ENCODE results near the gene AZIN2. TPM values are rescaled to one million over a fixed set of nuclear protein-coding genes. Genes with fewer than 3 reads are reported as not detected.

The AZIN2 gene
- total and polyA plus RNA-seq, 4 donors, result 0.68 to 2.6 (median 0.74) TPM

- TF ChIP-seq YY1 (IDR thresholded peaks at IDR 0.05) (no peak), RAD21 (IDR thresholded peaks at IDR 0.05) (no peak), HNF4A (conservative IDR thresholded peaks at IDR 0.05) (no peak), NR2F2 (IDR thresholded peaks at IDR 0.05) (no peak)
- TF ChIP-seq, protein P1, sequence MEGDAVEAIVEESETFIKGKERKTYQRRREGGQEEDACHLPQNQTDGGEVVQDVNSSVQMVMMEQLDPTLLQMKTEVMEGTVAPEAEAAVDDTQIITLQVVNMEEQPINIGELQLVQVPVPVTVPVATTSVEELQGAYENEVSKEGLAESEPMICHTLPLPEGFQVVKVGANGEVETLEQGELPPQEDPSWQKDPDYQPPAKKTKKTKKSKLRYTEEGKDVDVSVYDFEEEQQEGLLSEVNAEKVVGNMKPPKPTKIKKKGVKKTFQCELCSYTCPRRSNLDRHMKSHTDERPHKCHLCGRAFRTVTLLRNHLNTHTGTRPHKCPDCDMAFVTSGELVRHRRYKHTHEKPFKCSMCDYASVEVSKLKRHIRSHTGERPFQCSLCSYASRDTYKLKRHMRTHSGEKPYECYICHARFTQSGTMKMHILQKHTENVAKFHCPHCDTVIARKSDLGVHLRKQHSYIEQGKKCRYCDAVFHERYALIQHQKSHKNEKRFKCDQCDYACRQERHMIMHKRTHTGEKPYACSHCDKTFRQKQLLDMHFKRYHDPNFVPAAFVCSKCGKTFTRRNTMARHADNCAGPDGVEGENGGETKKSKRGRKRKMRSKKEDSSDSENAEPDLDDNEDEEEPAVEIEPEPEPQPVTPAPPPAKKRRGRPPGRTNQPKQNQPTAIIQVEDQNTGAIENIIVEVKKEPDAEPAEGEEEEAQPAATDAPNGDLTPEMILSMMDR (IDR thresholded peaks at IDR 0.05; ENCODE audit: low read depth, low read length, missing input control), result no peak
Observed at GRCh38 chr1:33093004-33093403, 12.1 kb downstream of the AZIN2 start (continued).

DNA sequence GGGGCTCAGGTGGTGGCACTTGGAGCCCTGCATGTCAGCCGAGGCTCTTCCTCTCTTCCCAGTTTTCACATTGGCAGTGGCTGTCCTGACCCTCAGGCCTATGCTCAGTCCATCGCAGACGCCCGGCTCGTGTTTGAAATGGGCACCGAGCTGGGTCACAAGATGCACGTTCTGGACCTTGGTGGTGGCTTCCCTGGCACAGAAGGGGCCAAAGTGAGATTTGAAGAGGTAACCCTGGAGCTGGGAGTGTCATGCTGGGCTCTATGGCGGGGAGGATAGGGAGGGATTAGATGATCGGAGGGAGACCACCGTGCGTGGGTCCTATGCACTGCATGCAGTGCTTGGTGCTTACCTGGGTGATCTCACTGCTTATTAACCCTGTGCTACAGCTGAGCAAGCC is 13.5 kb downstream of the AZIN2 start:
- TF ChIP-seq FOXA1 (IDR thresholded peaks at IDR 0.05) (no peak), EGR1 (IDR thresholded peaks at IDR 0.05; ENCODE audit: low read depth in 2 of 2) (no peak)
- TF ChIP-seq, protein P2, sequence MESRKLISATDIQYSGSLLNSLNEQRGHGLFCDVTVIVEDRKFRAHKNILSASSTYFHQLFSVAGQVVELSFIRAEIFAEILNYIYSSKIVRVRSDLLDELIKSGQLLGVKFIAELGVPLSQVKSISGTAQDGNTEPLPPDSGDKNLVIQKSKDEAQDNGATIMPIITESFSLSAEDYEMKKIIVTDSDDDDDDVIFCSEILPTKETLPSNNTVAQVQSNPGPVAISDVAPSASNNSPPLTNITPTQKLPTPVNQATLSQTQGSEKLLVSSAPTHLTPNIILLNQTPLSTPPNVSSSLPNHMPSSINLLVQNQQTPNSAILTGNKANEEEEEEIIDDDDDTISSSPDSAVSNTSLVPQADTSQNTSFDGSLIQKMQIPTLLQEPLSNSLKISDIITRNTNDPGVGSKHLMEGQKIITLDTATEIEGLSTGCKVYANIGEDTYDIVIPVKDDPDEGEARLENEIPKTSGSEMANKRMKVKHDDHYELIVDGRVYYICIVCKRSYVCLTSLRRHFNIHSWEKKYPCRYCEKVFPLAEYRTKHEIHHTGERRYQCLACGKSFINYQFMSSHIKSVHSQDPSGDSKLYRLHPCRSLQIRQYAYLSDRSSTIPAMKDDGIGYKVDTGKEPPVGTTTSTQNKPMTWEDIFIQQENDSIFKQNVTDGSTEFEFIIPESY (IDR thresholded peaks at IDR 0.05), result no peak
- Histone ChIP-seq H3K36me3 (ENCODE audit: control insufficient read depth in 4 of 4, insufficient read depth in 3 of 4, low read depth in 1 of 4, low read length in 3 of 4) (peaks cover 0 to 2% (median 0%) of the 10 kb centered on the region in 4 donors), H3K4me3 (ENCODE audit: low read depth in 1 of 3, low read length in 3 of 3) (no peak overlapping the region), H3K4me1 (ENCODE audit: control insufficient read depth in 4 of 4, insufficient read depth in 4 of 4, low read length in 3 of 4) (peaks cover 0 to 3% (median under 1%) of the 10 kb centered on the region in 4 donors), H3K27me3 (ENCODE audit: control insufficient read depth in 4 of 4, insufficient read depth in 4 of 4, low read length in 3 of 4) (no peaks in the 10 kb centered on the region), H3K27ac (ENCODE audit: low read depth in 1 of 2, low read length in 2 of 2) (no peak overlapping the region), H3K9ac (ENCODE audit: low read depth in 1 of 2, low read length in 2 of 2) (no peak overlapping the region), H3K9me3 (ENCODE audit: control insufficient read depth in 4 of 4, low read length in 3 of 4) (no peaks in the 10 kb centered on the region)
- 91% methylated on average over 11 of the region's 11 CpGs for WGBS
- DNase-seq (ENCODE audit: low spot score), result no peak

DNA sequence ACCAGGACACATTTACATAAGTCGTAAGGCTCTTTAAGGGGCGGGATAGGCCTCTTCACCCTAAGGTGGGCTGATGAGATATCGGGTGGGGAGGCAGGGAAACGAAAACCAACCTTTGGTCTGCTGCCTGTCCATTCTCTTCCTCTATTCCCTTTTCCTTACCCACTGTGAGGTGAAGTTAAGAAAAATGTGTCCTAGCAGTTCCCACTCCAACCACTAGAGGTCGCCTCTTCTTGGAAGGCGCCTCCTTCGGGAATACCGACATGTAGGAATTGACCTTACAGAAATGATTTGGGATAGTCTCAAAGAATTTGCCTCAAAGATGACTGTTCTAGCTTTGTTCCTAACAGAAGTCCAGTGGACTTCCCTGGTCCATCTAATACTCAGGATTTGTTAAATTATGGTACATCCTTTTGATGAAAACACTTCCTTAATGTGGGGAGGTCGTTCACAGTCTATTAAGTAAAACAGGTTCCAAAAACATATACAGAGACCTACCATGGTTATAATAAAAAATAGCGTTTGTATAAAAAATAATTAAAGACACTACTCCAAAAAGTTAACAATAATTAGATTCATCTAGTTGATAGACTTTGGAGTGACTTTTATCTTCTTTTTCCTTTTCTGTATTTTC is 14.1 kb downstream of the AZIN2 start:
- H3K27me3 ChIP-seq (ENCODE audit: control insufficient read depth in 4 of 4, insufficient read depth in 4 of 4, low read length in 3 of 4), result no peaks in the 10 kb centered on the region
- 21% methylated on average over 10 of the region's 10 CpGs for WGBS
- no peak for TF ChIP-seq HNF4A (conservative IDR thresholded peaks at IDR 0.05)
- TF ChIP-seq FOXA1 (IDR thresholded peaks at IDR 0.05), result no peak
- TF ChIP-seq, protein P2 (IDR thresholded peaks at IDR 0.05), result no peak
- TF ChIP-seq HNF4G (IDR thresholded peaks at IDR 0.05), result no peak
- TF ChIP-seq, protein P3, sequence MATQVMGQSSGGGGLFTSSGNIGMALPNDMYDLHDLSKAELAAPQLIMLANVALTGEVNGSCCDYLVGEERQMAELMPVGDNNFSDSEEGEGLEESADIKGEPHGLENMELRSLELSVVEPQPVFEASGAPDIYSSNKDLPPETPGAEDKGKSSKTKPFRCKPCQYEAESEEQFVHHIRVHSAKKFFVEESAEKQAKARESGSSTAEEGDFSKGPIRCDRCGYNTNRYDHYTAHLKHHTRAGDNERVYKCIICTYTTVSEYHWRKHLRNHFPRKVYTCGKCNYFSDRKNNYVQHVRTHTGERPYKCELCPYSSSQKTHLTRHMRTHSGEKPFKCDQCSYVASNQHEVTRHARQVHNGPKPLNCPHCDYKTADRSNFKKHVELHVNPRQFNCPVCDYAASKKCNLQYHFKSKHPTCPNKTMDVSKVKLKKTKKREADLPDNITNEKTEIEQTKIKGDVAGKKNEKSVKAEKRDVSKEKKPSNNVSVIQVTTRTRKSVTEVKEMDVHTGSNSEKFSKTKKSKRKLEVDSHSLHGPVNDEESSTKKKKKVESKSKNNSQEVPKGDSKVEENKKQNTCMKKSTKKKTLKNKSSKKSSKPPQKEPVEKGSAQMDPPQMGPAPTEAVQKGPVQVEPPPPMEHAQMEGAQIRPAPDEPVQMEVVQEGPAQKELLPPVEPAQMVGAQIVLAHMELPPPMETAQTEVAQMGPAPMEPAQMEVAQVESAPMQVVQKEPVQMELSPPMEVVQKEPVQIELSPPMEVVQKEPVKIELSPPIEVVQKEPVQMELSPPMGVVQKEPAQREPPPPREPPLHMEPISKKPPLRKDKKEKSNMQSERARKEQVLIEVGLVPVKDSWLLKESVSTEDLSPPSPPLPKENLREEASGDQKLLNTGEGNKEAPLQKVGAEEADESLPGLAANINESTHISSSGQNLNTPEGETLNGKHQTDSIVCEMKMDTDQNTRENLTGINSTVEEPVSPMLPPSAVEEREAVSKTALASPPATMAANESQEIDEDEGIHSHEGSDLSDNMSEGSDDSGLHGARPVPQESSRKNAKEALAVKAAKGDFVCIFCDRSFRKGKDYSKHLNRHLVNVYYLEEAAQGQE (IDR thresholded peaks at IDR 0.05), result no peak
- TF ChIP-seq JUND (IDR thresholded peaks at IDR 0.05), result no peak
- no peak for TF ChIP-seq EGR1 (IDR thresholded peaks at IDR 0.05; ENCODE audit: low read depth in 2 of 2)
- no peak for TF ChIP-seq FOXA2 (IDR thresholded peaks at IDR 0.05)
- TF ChIP-seq SP1 (IDR thresholded peaks at IDR 0.05), result no peak
- peak; percentile 75 to 85 for TF ChIP-seq RAD21 (IDR thresholded peaks at IDR 0.05)
- no peak for TF ChIP-seq GABPA (IDR thresholded peaks at IDR 0.05 in 1 of 2, conservative IDR thresholded peaks at IDR 0.05 in 1 of 2)
- TF ChIP-seq, protein P4, sequence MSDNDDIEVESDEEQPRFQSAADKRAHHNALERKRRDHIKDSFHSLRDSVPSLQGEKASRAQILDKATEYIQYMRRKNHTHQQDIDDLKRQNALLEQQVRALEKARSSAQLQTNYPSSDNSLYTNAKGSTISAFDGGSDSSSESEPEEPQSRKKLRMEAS (IDR thresholded peaks at IDR 0.05), result no peak
- no peak for TF ChIP-seq NR2F2 (IDR thresholded peaks at IDR 0.05)
- TF ChIP-seq ATF3 (IDR thresholded peaks at IDR 0.05), result no peak
- TF ChIP-seq RXRA (IDR thresholded peaks at IDR 0.05), result peak in 1 of 2 donors; percentile 9
- TF ChIP-seq, protein P1 (IDR thresholded peaks at IDR 0.05; ENCODE audit: low read depth, low read length, missing input control), result peak; percentile 96
- no peak for TF ChIP-seq YY1 (IDR thresholded peaks at IDR 0.05)

More for the DNA sequence above, 14.1 kb downstream of the AZIN2 start:
- no peaks in the 10 kb centered on the region for H3K9me3 ChIP-seq (ENCODE audit: control insufficient read depth in 4 of 4, low read length in 3 of 4)
- H3K4me1 ChIP-seq (ENCODE audit: control insufficient read depth in 4 of 4, insufficient read depth in 4 of 4, low read length in 3 of 4), result no peaks in the 10 kb centered on the region
- no peak overlapping the region for H3K9ac ChIP-seq (ENCODE audit: low read depth in 1 of 2, low read length in 2 of 2)
- H3K27ac ChIP-seq (ENCODE audit: low read depth in 1 of 2, low read length in 2 of 2), result no peak overlapping the region
- H3K4me3 ChIP-seq (ENCODE audit: low read depth in 1 of 3, low read length in 3 of 3), result no peak overlapping the region
- peaks cover 0 to 2% (median 0%) of the 10 kb centered on the region in 4 donors for H3K36me3 ChIP-seq (ENCODE audit: control insufficient read depth in 4 of 4, insufficient read depth in 3 of 4, low read depth in 1 of 4, low read length in 3 of 4)
- peak; percentile 70 for DNase-seq (ENCODE audit: low spot score)

Measured in liver (tissue), 9 donors.